Measurements from ENCODE around the gene BTRC. TPM values are rescaled to one million over a fixed set of nuclear protein-coding genes. Genes with fewer than 3 reads are reported as not detected.
"Not testable (repeated sequence)": the region's sequence is repeated elsewhere in the genome, so short reads cannot be mapped to it uniquely, and the experiment has no call there.

The BTRC gene
- 10 to 100 TPM; 14.8 to 15.1 TPM for total RNA-seq

DNA sequence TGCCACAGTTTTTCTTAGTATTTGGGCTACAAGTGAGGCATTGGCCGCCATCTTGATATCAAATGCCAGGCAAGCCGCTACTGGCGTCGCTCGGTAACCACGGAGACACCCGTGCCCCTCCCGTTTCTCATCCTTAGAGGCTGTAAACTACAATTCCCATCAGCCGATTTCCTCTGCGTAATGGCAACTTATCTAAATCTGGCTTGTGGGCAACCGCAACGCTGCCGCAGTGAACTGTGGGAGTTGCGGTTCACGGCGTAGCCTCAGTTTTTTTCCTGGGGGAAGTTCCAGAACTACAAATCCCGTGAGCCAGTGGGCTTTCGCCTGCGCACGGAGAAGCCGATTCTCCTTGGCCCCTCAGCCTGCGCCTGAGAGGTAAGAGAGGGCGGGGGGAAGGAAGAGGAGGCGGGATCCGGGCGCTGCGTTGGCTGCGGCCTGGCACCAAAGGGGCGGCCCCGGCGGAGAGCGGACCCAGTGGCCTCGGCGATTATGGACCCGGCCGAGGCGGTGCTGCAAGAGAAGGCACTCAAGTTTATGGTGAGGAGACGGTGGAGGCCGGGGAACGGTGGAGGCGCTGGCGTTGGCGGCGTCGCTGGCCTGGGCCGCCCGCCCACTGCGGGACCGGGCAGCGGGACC lies at the start of gene BTRC:
TSS of gene BTRC (plus strand) at position 474 of the 636 bp plus-strand sequence. CDS start at position 490, 16 bp downstream.
- H3K4me1 Mint-ChIP-seq: peaks cover 16% of the 10 kb centered on the region
- peaks cover 14% of the 10 kb centered on the region for H3K27me3 Mint-ChIP-seq
- peak within 1 kb of the TSS; percentile 79 for H3K27ac Mint-ChIP-seq
- H3K4me3 Mint-ChIP-seq: peak within 1 kb of the TSS; percentile 86
- ATAC-seq (replicated peaks): peak; percentile 96
- H3K9me3 Mint-ChIP-seq: no peaks in the 10 kb centered on the region
- H3K36me3 Mint-ChIP-seq (ENCODE audit: low read depth): peaks cover 14% of the 10 kb centered on the region

DNA sequence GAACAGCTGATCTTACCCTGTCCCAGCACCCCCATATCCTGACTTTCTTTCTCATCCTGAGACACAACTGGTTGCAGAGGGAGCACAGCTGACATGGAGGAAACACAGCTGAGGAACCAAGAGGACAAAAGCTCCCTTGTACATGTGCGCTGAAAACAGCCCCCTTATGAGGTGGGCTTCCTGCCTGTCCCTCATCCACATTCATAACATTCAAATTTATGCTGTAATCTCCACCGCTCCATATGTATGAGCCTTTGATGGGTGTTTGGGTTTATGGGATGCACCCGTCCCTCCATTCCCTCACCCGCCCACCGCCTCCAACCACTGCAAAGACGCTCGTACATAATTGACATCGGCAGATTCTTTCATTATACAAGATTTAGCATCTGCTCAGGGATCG lies 49.6 kb upstream of the BTRC start:
- Mint-ChIP-seq H3K27ac (no peak overlapping the region), H3K27me3 (peaks cover 62% of the 10 kb centered on the region), H3K36me3 (ENCODE audit: low read depth) (no peaks in the 10 kb centered on the region), H3K4me1 (no peaks in the 10 kb centered on the region), H3K4me3 (no peak overlapping the region), H3K9me3 (no peaks in the 10 kb centered on the region)
- no peak for ATAC-seq (replicated peaks)

DNA sequence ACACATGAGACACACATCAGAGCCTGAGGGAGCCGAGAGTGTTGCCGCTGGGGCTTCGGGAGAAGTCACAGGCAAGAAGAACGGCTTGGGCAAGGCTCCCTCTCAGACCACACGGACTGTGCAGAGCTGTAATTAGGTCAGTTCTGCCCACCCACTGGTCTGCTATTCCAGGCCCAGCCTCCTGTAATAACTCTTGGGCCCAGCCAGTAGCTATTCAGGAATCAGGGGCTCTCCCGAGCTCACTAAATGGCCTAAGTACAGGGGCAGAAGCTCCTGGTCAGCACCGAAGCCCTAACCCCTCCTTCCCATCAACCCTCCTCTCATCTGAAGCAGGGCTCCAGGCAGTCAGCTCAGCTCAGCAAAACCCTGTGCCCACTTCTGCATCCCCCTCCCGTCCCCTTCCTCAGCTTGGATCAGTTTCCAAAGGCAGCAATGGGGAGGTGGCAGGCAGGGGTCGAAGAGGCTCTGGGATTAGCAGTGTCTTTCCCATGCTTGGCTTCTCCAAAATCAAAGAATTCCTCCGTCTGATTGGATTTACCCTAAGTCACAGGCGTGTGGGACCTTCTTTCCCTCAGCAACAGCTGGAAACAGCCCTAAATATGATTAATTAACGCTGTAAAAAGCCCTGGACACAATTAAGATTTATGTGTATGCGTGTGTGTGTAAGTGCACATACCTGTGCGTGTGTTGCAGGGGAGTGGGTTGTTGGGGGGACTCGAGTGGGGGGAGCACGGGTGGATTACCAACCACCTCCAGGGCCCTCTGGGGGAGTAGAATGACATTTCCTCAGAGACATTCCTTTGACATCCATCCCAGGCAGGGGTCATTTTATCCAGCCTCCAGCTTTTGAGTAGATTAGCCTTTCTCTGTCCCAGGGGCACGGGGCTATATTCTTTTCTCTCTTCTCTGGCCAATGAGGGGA lies 48.4 kb upstream of the BTRC start:
- no peaks in the 10 kb centered on the region for H3K36me3 Mint-ChIP-seq (ENCODE audit: low read depth)
- no peak overlapping the region for H3K27ac Mint-ChIP-seq
- no peak overlapping the region for H3K4me3 Mint-ChIP-seq
- peaks cover 3% of the 10 kb centered on the region for H3K4me1 Mint-ChIP-seq
- H3K27me3 Mint-ChIP-seq: peaks cover 62% of the 10 kb centered on the region
- no peaks in the 10 kb centered on the region for H3K9me3 Mint-ChIP-seq
- no peak for ATAC-seq (replicated peaks)

DNA sequence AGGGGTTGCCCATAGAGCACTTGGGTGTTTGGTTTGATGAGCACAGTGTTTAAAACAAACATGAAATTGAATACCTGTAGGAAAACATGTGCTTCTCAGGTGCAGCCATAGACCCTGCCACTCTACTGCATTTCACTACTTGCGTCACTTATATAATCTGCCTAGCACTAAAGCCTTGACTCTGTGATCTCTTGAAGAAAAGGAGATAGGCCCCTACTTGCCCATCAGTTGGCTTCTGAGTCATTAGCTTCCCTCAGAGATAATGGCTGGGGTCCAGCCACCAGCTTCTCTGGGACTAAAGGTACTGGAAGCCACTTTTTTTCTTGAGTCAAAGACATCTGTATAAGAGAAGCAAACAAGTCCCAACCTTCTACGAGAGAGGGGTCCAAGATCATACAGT lies 45.9 kb upstream of the BTRC start:
- H3K36me3 Mint-ChIP-seq (ENCODE audit: low read depth): no peaks in the 10 kb centered on the region
- peaks cover 5% of the 10 kb centered on the region for H3K4me1 Mint-ChIP-seq
- no peak overlapping the region for H3K27ac Mint-ChIP-seq
- H3K27me3 Mint-ChIP-seq: peaks cover 66% of the 10 kb centered on the region
- no peak overlapping the region for H3K4me3 Mint-ChIP-seq
- H3K9me3 Mint-ChIP-seq: no peaks in the 10 kb centered on the region
- no peak for ATAC-seq (replicated peaks)

DNA sequence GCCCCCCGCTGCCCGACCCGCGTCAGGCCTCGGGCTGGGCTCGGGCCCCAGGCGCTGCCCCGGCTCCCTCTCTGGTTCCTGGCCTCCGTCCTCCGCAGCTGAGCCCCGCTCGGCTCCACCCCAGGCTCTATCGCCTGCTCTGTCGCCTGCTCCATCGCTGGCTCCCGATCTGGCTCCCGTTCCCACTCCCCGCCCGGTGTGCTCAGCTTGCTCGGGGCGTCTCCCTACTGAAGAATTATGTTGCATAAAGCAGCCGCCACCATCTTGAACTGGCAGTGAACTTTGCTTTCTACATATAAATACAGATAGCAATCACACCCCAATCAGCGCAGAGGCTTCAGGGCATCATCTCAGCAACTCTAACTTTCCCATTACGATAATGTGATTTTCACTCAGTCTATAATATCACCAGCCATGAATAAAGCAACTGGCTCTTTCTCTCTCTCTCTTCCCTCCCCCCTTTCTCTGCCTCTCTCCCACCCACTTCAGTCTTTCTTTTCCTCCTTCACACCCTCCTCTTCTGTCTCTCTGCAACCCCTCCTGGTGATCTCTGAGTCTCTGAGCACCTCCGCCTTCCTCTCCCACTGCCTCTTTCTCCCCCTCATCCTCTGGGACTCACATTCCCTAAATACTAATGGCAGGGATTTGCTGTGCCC lies 43.3 kb upstream of the BTRC start:
- ATAC-seq (replicated peaks): no peak
- Mint-ChIP-seq H3K36me3 (ENCODE audit: low read depth) (no peaks in the 10 kb centered on the region), H3K4me1 (peaks cover 5% of the 10 kb centered on the region), H3K27me3 (peaks cover 50% of the 10 kb centered on the region), H3K9me3 (no peaks in the 10 kb centered on the region), H3K27ac (no peak overlapping the region), H3K4me3 (peak overlapping the region; percentile 34)

DNA sequence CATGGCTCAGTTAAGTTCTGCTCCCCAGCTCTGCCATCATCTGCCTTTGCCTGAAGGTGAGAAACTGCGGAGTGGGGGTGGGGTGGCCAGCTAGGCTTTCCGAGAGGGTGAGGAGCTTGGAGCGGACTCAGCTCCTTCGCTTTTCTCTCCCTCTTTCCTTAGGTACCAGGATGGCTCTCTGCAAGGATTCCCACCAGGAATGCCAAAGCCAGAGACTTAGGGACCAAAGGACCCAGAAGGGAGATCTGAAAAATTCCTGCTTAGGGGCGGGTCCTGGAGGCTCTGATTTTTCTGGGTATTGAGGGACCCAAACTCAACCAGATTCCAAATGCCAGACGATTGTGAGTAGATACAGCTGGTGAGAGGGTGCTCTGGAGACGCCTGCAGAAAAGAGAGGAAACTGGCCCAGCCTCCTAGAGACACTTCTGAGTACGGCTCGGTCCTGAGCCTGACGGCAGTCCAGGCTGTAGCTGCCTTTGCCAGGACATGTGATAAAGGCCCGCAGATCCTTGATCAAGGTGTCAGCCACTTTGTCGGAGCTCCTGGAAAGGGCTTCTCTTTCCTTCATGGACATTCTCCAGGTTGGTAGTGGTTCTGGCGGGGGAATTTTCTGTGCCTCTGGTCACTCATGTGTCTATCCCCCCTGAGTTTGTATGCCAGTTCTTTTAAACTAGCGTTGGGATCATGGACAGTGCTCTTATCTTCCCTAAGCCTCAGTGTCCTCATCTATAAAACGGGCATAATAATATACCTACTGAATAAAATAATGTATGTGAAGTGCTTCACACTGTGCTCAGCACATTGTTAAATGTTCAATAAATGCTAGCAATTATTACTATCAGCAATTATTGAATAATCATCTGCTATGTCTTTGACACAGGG lies 42.5 kb upstream of the BTRC start:
- Mint-ChIP-seq H3K4me3 (peak overlapping the region; percentile 34), H3K36me3 (ENCODE audit: low read depth) (no peaks in the 10 kb centered on the region), H3K9me3 (no peaks in the 10 kb centered on the region), H3K27me3 (peaks cover 44% of the 10 kb centered on the region), H3K27ac (no peak overlapping the region), H3K4me1 (peaks cover 5% of the 10 kb centered on the region)
- ATAC-seq (replicated peaks): no peak

DNA sequence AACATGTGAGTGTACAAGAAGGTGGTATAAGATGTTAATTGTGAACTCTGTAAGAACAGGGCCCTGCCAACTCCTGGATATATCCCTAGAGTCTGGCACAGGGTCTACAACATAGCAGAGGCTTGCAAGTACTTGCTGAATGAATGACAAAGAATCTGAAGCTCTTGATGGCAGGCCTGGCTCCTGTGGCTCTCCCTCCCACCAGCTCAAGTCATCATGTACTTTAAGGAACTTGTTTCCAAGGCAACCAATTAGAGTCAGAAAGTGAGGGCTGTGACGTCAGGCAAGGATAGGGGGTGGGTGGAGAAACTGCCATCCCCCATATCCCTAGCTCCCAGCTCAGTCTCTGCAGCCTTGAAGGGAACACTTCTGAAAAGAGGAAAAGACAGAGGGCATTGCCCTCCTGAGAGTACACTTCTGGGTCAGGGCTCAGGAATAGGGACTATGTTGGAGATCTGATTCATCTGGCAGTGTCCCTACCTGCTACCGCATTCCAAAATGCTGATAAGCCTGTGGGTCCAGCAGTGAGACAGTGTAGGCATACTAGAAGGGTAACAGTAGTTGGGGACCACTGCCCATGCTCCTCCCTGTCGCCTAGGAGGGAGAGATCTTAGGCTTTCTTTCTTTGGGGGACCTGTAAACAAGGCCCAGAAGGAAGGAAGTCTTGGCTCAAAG lies 34.6 kb upstream of the BTRC start:
- no peaks in the 10 kb centered on the region for H3K4me1 Mint-ChIP-seq
- H3K9me3 Mint-ChIP-seq: no peaks in the 10 kb centered on the region
- ATAC-seq (replicated peaks): no peak
- no peak overlapping the region for H3K27ac Mint-ChIP-seq
- no peaks in the 10 kb centered on the region for H3K36me3 Mint-ChIP-seq (ENCODE audit: low read depth)
- no peak overlapping the region for H3K4me3 Mint-ChIP-seq
- H3K27me3 Mint-ChIP-seq: peaks cover 18% of the 10 kb centered on the region

DNA sequence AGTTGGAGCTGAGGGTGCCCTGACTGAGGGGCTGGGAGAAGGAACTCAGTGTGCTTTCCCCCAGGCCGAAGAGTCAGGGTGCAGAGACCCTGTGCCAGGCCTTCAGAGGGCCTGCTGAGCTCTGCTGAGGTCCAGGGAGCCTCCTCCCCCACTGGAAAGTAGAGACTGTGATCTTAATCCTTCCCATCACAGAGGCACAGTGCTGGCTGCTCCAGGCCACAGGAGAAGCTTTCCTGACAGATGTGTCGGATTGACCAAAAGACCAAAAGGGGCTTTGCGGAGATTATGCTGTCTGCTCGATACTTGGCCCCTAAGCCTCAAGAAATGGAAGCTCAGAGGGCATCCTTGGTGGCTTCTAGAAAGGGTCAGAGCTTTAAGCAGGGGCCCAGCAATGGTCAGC lies 32.9 kb upstream of the BTRC start:
- no peak for ATAC-seq (replicated peaks)
- H3K36me3 Mint-ChIP-seq (ENCODE audit: low read depth): no peaks in the 10 kb centered on the region
- peaks cover 22% of the 10 kb centered on the region for H3K27me3 Mint-ChIP-seq
- H3K27ac Mint-ChIP-seq: no peak overlapping the region
- H3K9me3 Mint-ChIP-seq: no peaks in the 10 kb centered on the region
- H3K4me1 Mint-ChIP-seq: no peaks in the 10 kb centered on the region
- no peak overlapping the region for H3K4me3 Mint-ChIP-seq

DNA sequence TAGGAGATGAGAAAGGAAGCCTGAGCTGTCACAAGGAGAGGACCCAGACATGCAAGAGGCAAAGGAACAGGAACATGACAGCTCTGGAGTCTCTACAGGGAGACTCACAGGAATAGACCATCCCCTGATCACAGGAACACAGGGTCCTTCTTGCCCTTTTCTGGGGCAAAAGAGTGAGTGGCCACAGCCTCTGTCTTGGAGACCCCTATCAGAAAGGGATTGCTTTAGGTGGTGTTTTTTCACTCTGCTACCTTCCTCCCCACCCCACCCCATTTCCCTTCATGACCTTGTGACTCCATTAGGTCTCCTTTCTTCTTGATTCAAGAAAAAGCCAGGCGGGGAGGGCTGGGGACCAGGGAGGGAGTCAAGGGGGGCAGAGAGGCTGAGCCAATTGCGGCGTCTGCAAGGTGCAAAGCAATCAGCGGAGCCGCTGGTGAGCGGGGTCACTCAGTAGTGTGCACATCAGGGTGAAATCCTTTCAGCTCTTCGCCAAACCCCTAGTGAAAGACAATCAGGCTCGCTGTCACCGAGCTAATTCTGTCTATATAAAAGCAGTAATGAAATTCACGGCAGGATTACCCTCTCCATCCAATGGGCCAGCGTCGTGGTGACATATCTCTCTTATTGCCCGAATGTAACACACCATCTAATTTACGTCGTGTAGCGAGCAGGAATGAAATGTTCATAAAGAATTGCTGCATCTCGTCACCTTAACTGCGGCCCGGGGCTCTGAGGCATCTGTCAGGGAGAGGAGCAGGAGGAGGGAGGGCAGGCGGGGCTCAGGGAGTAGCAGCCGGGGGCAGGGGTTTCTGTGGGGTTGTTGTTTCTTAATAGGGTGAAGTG lies 31.5 kb upstream of the BTRC start:
- Mint-ChIP-seq H3K9me3 (no peaks in the 10 kb centered on the region), H3K27ac (no peak overlapping the region)
- ATAC-seq (replicated peaks): no peak

DNA sequence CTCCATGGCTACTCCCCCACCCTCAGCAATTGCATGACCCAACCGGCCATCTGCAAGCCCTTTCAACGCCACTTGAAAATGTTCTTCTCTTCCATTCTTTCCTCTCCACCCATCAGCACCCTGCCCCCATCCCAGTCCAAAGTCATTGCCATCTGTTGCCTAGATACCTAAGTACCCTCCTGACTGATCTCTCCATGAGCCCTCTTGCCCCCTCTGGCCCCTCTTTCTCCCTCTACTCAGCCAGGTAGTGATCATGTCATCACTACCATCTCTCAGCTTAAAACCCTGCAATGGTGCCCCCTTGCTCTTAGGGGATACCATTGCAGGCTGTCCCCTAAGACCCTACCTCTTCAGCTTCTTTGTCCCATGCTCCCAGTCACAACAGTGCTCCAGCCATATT lies 30.5 kb upstream of the BTRC start:
- Mint-ChIP-seq H3K27me3 (peaks cover 28% of the 10 kb centered on the region), H3K27ac (no peak overlapping the region), H3K36me3 (ENCODE audit: low read depth) (no peaks in the 10 kb centered on the region), H3K4me3 (no peak overlapping the region), H3K4me1 (no peaks in the 10 kb centered on the region), H3K9me3 (no peaks in the 10 kb centered on the region)
- no peak for ATAC-seq (replicated peaks)

More for the DNA sequence above, 31.5 kb upstream of the BTRC start:
- Mint-ChIP-seq H3K27me3 (peaks cover 28% of the 10 kb centered on the region), H3K4me1 (no peaks in the 10 kb centered on the region), H3K36me3 (ENCODE audit: low read depth) (no peaks in the 10 kb centered on the region), H3K4me3 (no peak overlapping the region)

DNA sequence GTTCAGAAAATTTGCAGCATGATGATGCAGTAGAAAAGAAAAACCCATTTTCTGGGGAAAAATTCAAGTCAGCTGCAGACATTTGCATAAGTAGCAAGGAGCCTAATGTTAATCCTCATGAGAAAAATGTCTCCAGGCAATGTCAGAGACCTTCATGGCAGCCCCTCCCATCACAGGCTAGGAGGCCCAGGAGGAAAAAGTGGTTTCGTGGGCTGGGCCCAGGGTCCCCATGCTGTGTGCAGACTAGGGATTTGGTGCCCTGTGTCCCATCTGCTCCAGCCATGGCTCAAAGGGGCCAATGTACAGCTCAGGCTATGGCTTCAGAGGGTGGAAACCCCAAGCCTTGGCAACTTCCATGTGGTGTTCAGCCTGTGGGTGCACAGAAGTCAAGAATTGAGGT lies 26.5 kb upstream of the BTRC start:
- not testable (repeated sequence) for H3K4me1 Mint-ChIP-seq, H3K27ac Mint-ChIP-seq

DNA sequence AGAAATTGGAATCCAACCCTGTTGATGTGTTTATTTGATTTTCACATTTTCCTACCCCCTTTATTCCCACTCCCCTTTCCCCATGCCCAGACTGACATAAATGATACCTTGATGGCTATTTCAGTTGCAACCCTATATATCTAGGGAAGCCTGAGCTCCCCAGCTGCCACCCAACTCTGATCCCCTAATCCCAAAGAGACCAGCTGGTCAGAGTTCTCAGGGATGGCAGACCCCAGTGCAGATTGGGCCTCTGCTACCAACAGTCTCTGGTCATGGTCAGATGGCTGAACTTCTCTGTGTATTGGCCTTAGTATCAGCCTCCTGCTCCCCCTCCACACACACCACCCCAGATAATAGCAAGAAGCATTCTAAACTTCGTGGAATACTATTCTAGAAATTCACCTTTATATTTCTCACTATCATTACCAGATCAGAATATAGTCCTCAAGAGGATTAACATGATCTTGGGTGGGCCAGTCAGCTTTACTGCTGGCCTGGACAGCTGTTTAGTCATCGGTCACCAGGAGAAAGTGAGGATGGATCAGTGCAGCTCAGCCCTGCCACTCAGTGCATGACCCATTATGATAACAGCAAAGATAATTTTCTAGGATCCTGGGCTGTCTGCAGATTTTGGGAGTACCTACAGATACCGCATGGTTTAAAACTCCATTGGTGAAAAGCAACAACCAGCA lies 24.5 kb upstream of the BTRC start:
- Mint-ChIP-seq H3K27me3 (peaks cover 10% of the 10 kb centered on the region), H3K4me1 (no peaks in the 10 kb centered on the region), H3K36me3 (ENCODE audit: low read depth) (no peaks in the 10 kb centered on the region), H3K9me3 (no peaks in the 10 kb centered on the region), H3K27ac (no peak overlapping the region), H3K4me3 (no peak overlapping the region)
- no peak for ATAC-seq (replicated peaks)

More for the DNA sequence above, 26.5 kb upstream of the BTRC start:
- H3K27me3 Mint-ChIP-seq: peaks cover 24% of the 10 kb centered on the region
- ATAC-seq (replicated peaks); H3K36me3 Mint-ChIP-seq (ENCODE audit: low read depth); H3K4me3 Mint-ChIP-seq; H3K9me3 Mint-ChIP-seq: not testable (repeated sequence)

Measured in activated T-helper 17 cell treated with anti-CD3 and anti-CD28 coated beads, Interleukin-2, amount 50 U/mL, for 72 hours (primary cell).